Neutrophil (primary cell): ENCODE measurements around the gene ASIC2.

ENCODE experiments used
- H3K27ac ChIP-seq: fragments of 200-600 bp; sonication (generic); 2 replicates; pipeline ENCODE4 v1.5.1; 2016; ENCODE audit warnings: mild to moderate bottlenecking, moderate library complexity
- H3K27me3 ChIP-seq: fragments of 200-600 bp; sonication (generic); 2 replicates; pipeline ENCODE4 v1.6.0; 2016; ENCODE audit warnings: mild to moderate bottlenecking
- H3K36me3 ChIP-seq: fragments of 200-600 bp; sonication (generic); 2 replicates; pipeline ENCODE4 v1.5.1; 2017
- H3K4me1 ChIP-seq, 2 experiments: fragments of 200-600 bp in 1 of 2; sonication (generic) in 1 of 2; 1 replicate in 1 of 2; 2 replicates in 1 of 2; pipeline versions ENCODE4 v1.5.1 to v1.6.1; 2013 to 2016; ENCODE audit warnings: low read depth in 1 of 2, low read length in 1 of 2, mild to moderate bottlenecking in 1 of 2, moderate library complexity in 1 of 2; ENCODE audit not compliant: control insufficient read depth in 1 of 2, insufficient read depth in 1 of 2
- H3K4me3 ChIP-seq, 2 experiments: fragments of 200-600 bp in 1 of 2; sonication (generic) in 1 of 2; 1 replicate in 1 of 2; 2 replicates in 1 of 2; pipeline ENCODE4 v1.5.1; 2013 to 2016; ENCODE audit warnings: low read depth in 1 of 2, low read length in 1 of 2, mild to moderate bottlenecking in 1 of 2, moderate library complexity in 1 of 2
- H3K9me3 ChIP-seq: fragments of 200-600 bp; sonication (generic); 2 replicates; pipeline ENCODE4 v1.5.1; 2016
- CTCF ChIP-seq: fragments of 200-600 bp; sonication (generic); IDR thresholded peaks from 2 replicates; pipeline ENCODE4 v1.5.1; 2016; ENCODE audit warnings: antibody characterized with exemption

The ASIC2 gene

GRCh38 chr17:33316746-33317145 lies 23.7 kb upstream of the ASIC2 start:
- Histone ChIP-seq H3K27ac (no peak overlapping the region), H3K27me3 (peaks cover 23% of the 10 kb centered on the region), H3K4me1 (no peaks in the 10 kb centered on the region), H3K4me3 (no peak overlapping the region), H3K9me3 (no peaks in the 10 kb centered on the region), H3K36me3 (no peaks in the 10 kb centered on the region)
- no peak for TF ChIP-seq CTCF

GRCh38 chr17:33310296-33310695 lies 17.2 kb upstream of the ASIC2 start:
- peaks cover 60% of the 10 kb centered on the region for H3K27me3 ChIP-seq
- no peak for TF ChIP-seq CTCF
- no peaks in the 10 kb centered on the region for H3K9me3 ChIP-seq

GRCh38 chr17:33303254-33303653 lies 10.2 kb upstream of the ASIC2 start:
- no peak overlapping the region for H3K4me3 ChIP-seq
- H3K27ac ChIP-seq, result no peak overlapping the region
- H3K9me3 ChIP-seq, result no peaks in the 10 kb centered on the region
- H3K36me3 ChIP-seq, result no peaks in the 10 kb centered on the region
- H3K4me1 ChIP-seq, result peaks cover 0 to 17% of the 10 kb centered on the region in 2 experiments
- TF ChIP-seq CTCF, result no peak
- H3K27me3 ChIP-seq, result peaks cover 39% of the 10 kb centered on the region

More at GRCh38 chr17:33310296-33310695, 17.2 kb upstream of the ASIC2 start:
- H3K27ac ChIP-seq, result no peak overlapping the region
- no peaks in the 10 kb centered on the region for H3K4me1 ChIP-seq
- H3K4me3 ChIP-seq, result no peak overlapping the region
- no peaks in the 10 kb centered on the region for H3K36me3 ChIP-seq

- Histone ChIP-seq H3K27ac (no peak overlapping the region), H3K36me3 (no peaks in the 10 kb centered on the region), H3K4me3 (no peak overlapping the region), H3K27me3 (peaks cover 34% of the 10 kb centered on the region), H3K9me3 (no peaks in the 10 kb centered on the region), H3K4me1 (peaks cover 0 to 17% of the 10 kb centered on the region in 2 experiments)
- TF ChIP-seq CTCF, result no peak
Measured at GRCh38 chr17:33302394-33302793, 9.3 kb upstream of the ASIC2 start.

- Histone ChIP-seq H3K27ac (no peak overlapping the region), H3K4me3 (no peak overlapping the region), H3K4me1 (peaks cover 0 to 17% of the 10 kb centered on the region in 2 experiments), H3K36me3 (no peaks in the 10 kb centered on the region), H3K9me3 (no peaks in the 10 kb centered on the region), H3K27me3 (peaks cover 42% of the 10 kb centered on the region)
- no peak for TF ChIP-seq CTCF
Measured at GRCh38 chr17:33300241-33300640, 7.1 kb upstream of the ASIC2 start.

GRCh38 chr17:33299115-33299514 lies 6.0 kb upstream of the ASIC2 start:
- Histone ChIP-seq H3K27me3 (peaks cover 42% of the 10 kb centered on the region), H3K36me3 (no peaks in the 10 kb centered on the region), H3K27ac (no peak overlapping the region), H3K4me3 (no peak overlapping the region), H3K9me3 (no peaks in the 10 kb centered on the region), H3K4me1 (peaks cover 0 to 17% of the 10 kb centered on the region in 2 experiments)
- no peak for TF ChIP-seq CTCF
